ENCODE measurements around the gene DCTN1. TPM values are rescaled to one million over a fixed set of nuclear protein-coding genes. Genes with fewer than 3 reads are reported as not detected.

The DCTN1 gene
- total RNA-seq, 6 donors from 2014 or later, result 106 to 260 (median 147) TPM

DNA sequence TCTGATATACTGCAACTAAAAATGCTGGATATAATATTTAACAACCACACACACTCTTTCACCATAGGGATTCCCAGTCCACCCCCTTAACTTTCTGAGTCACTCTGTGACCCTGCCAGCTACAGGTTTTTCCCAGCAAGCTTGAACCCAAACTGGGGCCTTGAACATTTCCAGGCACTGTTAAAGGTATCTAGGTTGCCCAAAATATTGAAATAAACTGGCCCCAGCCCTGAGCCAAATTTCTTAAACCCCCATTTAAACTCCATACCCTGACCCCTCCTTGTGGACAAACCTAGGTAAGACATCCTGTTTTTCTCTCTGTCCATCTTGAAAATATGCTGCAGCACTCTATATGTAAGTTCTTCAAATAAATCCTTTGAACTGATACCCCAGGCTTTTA lies 19.7 kb upstream of the DCTN1 start:
- TF ChIP-seq, protein P1, sequence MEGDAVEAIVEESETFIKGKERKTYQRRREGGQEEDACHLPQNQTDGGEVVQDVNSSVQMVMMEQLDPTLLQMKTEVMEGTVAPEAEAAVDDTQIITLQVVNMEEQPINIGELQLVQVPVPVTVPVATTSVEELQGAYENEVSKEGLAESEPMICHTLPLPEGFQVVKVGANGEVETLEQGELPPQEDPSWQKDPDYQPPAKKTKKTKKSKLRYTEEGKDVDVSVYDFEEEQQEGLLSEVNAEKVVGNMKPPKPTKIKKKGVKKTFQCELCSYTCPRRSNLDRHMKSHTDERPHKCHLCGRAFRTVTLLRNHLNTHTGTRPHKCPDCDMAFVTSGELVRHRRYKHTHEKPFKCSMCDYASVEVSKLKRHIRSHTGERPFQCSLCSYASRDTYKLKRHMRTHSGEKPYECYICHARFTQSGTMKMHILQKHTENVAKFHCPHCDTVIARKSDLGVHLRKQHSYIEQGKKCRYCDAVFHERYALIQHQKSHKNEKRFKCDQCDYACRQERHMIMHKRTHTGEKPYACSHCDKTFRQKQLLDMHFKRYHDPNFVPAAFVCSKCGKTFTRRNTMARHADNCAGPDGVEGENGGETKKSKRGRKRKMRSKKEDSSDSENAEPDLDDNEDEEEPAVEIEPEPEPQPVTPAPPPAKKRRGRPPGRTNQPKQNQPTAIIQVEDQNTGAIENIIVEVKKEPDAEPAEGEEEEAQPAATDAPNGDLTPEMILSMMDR (IDR thresholded peaks at IDR 0.05), result peak in 5 of 6 experiments; percentile 9 to 49 (median 31)
- TF ChIP-seq POLR2A (IDR thresholded peaks at IDR 0.05) (no peak), EP300 (IDR thresholded peaks at IDR 0.05) (no peak), POLR2AphosphoS5 (IDR thresholded peaks at IDR 0.05) (no peak)
- ATAC-seq (ENCODE audit: low FRiP score in 2 of 2), result peak in 1 of 2 donors; percentile 60
- Histone ChIP-seq H3K9me3 (no peaks in the 10 kb centered on the region), H3K27me3 (no peaks in the 10 kb centered on the region), H3K4me1 (no peaks in the 10 kb centered on the region), H3K36me3 (no peaks in the 10 kb centered on the region), H3K4me3 (no peak overlapping the region), H3K27ac (no peak overlapping the region)
- no peak for DNase-seq

DNA sequence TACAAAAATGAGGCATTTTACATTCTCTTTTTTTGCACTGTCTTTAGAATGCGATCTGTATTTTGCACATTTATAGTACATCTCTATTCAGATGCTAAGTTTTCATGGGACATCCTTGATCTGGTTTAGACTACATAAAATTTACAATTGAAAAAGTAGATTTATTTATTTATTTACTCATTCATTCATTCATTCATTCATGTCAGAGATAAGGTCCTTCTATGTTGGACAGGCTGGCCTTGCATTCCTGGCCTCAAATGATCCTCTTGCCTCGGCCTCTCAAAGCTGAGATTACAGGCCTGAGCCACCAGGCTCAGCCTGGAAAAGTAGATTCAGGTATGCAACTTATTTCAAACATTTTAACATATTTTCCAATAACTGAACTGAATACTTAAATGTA lies 16.0 kb upstream of the DCTN1 start:
- DNase-seq, result no peak
- Histone ChIP-seq H3K27me3 (no peaks in the 10 kb centered on the region), H3K27ac (no peak overlapping the region), H3K36me3 (no peaks in the 10 kb centered on the region), H3K4me3 (no peak overlapping the region), H3K9me3 (no peaks in the 10 kb centered on the region), H3K4me1 (peaks cover 0 to 3% (median under 1%) of the 10 kb centered on the region in 4 donors)
- TF ChIP-seq POLR2A (IDR thresholded peaks at IDR 0.05) (no peak), POLR2AphosphoS5 (IDR thresholded peaks at IDR 0.05) (no peak), EP300 (IDR thresholded peaks at IDR 0.05) (no peak)
- TF ChIP-seq, protein P1 (IDR thresholded peaks at IDR 0.05), result no peak
- 94 to 97% methylated on average over 2 of the region's 2 CpGs for WGBS, 2 donors
- no peak for ATAC-seq (ENCODE audit: low FRiP score in 2 of 2)

DNA sequence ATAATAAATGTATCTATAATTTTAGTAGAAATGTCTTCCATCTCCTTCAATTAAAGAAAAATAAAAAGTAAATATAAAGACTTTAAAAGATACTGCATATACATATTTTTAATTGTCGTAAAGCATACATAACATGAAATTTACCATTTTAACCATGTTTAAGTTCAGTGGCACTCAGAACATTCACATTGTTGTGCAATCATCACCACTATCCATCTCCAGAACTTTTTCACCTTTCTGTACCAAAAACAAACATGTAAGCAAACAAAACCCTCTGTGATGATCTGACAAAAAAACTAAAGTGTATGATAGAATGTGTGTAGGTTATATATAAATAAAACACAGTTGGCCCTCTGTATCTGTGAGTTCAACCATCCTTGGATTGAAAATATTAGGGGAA lies 13.4 kb upstream of the DCTN1 start:
- peaks cover 13 to 29% (median 22%) of the 10 kb centered on the region in 4 donors for H3K4me1 ChIP-seq
- TF ChIP-seq POLR2A (IDR thresholded peaks at IDR 0.05), result no peak
- no peak for TF ChIP-seq EP300 (IDR thresholded peaks at IDR 0.05)
- TF ChIP-seq, protein P1 (IDR thresholded peaks at IDR 0.05), result no peak
- TF ChIP-seq POLR2AphosphoS5 (IDR thresholded peaks at IDR 0.05), result no peak
- no peak overlapping the region for H3K4me3 ChIP-seq
- no peak for DNase-seq
- no peaks in the 10 kb centered on the region for H3K27me3 ChIP-seq
- no peak for ATAC-seq (ENCODE audit: low FRiP score in 2 of 2)
- no peak overlapping the region for H3K27ac ChIP-seq
- WGBS, 2 donors, result 89 to 97% methylated on average over 1 of the region's 1 CpG
- no peaks in the 10 kb centered on the region for H3K9me3 ChIP-seq
- no peaks in the 10 kb centered on the region for H3K36me3 ChIP-seq

DNA sequence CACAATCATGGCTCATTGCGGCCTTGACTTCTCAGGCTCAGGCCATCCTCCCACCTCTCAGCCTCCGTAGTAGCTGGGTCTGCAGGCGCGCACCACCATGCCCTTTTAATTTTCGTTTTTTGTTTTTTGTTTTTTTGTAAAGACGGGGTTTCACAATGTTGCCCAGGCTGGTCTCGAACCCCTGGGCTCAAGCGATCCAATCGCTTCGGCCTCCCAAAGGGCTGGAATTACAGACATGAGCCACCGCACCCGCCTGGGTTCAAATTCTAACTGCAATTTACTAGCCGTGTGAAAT lies 12.3 kb upstream of the DCTN1 start:
- WGBS, 2 donors, result 76 to 77% methylated on average over 13 of the region's 13 CpGs
- H3K36me3 ChIP-seq, result no peaks in the 10 kb centered on the region
- no peaks in the 10 kb centered on the region for H3K27me3 ChIP-seq
- H3K4me1 ChIP-seq, result peaks cover 17 to 39% (median 24%) of the 10 kb centered on the region in 4 donors
- peak overlapping the region in 1 of 4 donors; percentile 88 for H3K4me3 ChIP-seq
- no peak overlapping the region for H3K27ac ChIP-seq
- H3K9me3 ChIP-seq, result no peaks in the 10 kb centered on the region
- DNase-seq, result no peak
- no peak for ATAC-seq (ENCODE audit: low FRiP score in 2 of 2)
- TF ChIP-seq POLR2A (IDR thresholded peaks at IDR 0.05) (no peak), POLR2AphosphoS5 (IDR thresholded peaks at IDR 0.05) (no peak), EP300 (IDR thresholded peaks at IDR 0.05) (no peak)
- TF ChIP-seq, protein P1 (IDR thresholded peaks at IDR 0.05), result no peak
